HG03460 (cell line): ENCODE data around the gene ALKBH4.
"Not testable (repeated sequence)": the region's sequence is repeated elsewhere in the genome, so short reads cannot be mapped to it uniquely, and the experiment has no call there.

ENCODE experiments used
- ATAC-seq: cut with Tn5 transposase; IDR thresholded peaks from one replicate; pipeline ENCODE4 v1.9.1; 2021; ENCODE audit not compliant: unreplicated experiment

ALKBH4 gene

DNA sequence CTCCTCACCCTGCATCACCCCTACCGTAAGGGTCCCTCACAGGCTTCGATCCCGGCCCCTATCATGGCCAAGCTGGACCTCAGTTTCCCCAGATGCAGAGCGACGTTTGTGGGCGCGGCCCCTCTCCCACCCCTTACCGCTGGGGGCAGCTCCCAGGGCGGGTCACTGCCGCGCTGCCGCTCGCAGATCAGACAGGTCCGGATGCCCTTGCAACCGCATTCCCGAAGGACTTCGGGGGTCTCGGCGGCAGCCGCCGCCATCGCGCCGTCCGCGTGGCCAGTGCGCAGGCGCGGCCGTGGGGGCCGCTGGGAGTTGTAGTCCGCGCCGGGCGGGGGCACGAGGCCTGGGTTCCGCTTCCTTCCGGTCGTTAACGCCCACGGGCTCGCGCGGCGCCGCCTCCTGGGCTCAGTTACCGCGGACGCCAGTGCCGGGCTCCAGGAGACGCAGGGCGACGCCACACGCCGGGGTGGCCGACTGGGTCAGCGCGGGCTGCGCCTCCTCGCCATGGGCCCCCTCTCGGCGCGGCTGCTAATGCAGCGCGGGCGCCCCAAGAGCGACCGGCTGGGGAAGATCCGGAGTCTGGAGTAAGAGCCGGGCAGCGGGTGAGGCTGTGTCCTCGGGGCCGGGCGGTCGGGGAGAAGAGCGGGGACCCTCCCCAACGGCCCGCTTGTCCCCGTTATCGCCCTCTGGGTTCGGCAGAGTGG is at the start of gene ALKBH4, which contains the start of gene LRWD1:
ALKBH4 (minus strand) TSS at position 287 of the 704 bp plus-strand sequence; CDS start at position 260, 27 bp downstream.
LRWD1 (plus strand) TSS at position 408 of the 704 bp plus-strand sequence; CDS start at position 505, 97 bp downstream.
- ATAC-seq: peak; percentile 88

- ATAC-seq: not testable (repeated sequence)
Measured at GRCh38 chr7:102512642-102513221, 48.1 kb upstream of the ALKBH4 start.

GRCh38 chr7:102511860-102512522 is 47.3 kb upstream of the ALKBH4 start:
- peak; percentile 37 for ATAC-seq

- ATAC-seq: not testable (repeated sequence)
Measured at GRCh38 chr7:102510575-102510974, 45.9 kb upstream of the ALKBH4 start.

- ATAC-seq: not testable (repeated sequence)
Measured at GRCh38 chr7:102507410-102508088, 42.9 kb upstream of the ALKBH4 start.

DNA sequence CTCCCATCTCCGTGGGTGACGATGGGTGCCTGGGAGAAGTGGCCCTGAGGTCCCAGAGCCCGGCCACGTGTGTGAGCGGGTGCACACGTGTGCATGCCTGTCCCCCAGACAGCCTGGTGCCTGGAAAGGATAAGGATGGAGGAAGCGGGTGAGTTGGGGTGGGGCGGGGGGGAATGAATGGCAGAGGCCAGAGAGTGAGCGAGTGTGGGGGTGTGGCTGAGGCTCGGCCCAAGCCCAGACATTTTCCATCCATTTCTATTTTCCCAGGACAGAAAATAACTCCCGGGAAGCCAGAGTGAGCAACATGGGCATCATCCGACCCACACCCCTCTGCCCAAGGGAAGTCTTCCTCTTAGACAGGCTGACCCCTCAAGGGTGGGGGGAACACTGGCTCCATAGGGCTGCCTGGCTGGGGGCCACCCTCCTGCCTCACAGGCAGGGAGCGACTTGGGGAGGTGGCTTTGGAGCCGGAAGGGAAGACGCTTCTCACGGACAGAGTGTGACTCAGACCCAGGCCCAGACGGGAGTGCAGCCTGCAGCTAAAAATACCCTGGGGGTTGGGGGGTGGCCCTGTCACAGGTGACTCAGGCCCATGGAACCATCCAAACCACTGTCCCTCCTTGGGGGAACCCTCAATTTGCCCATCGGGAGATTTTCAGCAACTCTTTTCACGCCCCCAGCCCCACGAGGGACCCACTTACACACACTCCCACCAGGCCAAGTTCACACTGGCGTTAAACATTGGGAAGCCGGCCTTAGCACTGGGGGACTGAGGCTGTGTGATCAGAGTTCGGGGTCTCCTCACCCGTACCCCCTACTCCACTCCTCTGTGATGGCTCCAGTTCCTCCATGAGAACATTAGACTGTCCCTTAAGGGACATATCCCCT is 40.9 kb upstream of the ALKBH4 start:
- ATAC-seq: not testable (repeated sequence)

DNA sequence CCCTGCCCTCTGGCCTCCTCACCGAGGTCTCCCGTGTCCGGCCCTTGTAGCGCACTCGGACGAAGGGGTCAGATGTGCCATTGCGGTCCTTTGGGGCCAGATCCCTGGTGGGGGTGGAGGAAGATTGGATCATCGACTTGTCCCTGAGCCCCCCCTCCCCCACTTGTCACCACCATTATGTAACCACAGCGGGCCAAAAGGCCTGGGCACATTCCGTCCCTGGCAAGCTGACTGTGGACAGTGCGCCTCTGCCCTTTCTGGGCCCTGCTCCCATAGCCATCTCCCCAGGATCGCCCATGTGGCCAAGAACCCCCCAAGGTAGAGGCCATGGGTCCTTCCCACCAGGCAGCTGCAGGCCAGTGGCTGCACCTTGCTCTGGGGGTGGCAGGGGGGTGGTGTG is 38.5 kb upstream of the ALKBH4 start:
- not testable (repeated sequence) for ATAC-seq

DNA sequence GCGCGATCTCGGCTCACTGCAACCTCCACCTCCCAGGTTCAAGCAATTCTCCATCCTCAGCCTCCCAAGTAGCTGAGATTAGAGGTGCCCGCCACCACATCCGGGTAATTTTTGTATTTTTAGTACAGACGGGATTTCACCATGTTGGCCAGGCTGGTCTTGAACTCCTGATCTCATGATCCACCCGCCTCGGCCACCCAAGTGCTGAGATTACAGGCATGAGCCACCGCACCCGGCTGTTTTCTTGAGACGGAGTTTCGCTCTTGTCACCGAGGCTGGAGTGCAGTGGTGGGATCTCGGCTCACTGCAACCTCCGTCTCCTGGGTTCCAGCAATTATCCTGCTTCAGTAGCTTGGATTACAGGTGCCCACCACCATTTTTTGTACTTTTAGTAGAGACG is 33.7 kb upstream of the ALKBH4 start:
- not testable (repeated sequence) for ATAC-seq

GRCh38 chr7:102497308-102497707 is 32.6 kb upstream of the ALKBH4 start:
- ATAC-seq: not testable (repeated sequence)

GRCh38 chr7:102496861-102497260 is 32.2 kb upstream of the ALKBH4 start:
- not testable (repeated sequence) for ATAC-seq

DNA sequence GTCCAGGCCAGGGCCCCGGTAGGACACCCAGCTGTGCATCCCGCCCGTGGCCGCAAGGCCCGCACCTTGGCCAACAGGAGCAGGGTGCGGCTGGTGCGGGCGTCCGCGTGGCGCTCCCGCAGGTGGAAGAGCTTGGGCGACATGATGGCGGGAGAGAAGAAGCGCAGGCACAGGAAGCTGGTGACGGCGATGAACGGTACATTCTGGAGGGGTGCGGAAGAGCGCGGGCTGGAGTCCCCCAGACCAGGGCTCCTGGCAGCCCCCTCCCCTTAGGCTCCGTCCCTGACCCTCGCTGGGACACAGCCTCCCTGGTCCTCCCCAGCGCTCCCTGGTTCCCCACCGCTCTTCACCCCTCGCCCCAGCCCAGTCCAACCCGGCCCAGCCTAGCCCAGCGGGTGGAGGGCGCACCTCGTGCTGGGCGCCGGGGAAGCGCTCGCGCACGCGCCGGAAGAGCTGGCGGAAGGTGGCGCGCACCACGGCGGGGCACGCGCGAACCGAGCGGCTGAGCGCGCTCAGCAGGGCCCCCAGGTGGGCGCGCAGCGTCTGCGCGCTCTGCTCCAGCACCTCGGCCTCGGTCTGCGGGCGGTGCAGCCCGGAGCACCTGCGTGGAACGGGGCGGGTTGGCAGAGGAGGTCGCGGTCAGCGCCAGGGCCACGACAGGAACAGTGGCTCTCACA is 29.9 kb upstream of the ALKBH4 start:
- ATAC-seq: peak; percentile 63

GRCh38 chr7:102494026-102494425 is 29.4 kb upstream of the ALKBH4 start:
- ATAC-seq: peak; percentile 17

GRCh38 chr7:102493220-102493935 is 28.7 kb upstream of the ALKBH4 start:
- peak; percentile 52 for ATAC-seq

- ATAC-seq: peak; percentile 28
Measured at GRCh38 chr7:102490529-102491075, 25.9 kb upstream of the ALKBH4 start.

DNA sequence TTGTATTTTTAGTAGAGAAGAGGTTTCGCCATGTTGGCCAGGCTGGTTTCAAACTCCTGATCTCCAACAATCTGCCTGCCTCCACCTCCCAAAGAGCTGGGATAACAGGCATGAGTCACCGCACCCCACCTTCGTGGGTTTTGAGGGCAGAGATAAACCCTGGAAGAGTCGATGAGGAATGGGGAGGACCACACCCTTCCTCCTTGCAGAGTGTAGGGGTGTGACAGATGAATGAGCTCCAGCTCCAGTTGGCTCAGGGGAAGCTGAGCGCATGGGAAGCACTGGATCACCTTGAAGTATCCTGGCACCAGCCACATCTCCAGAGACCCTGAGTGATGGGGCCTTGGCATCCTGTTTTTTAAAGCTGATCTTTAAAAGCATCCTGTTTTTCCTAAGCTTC is 19.7 kb upstream of the ALKBH4 start:
- ATAC-seq: not testable (repeated sequence)

GRCh38 chr7:102481962-102482361 is 17.3 kb upstream of the ALKBH4 start:
- not testable (repeated sequence) for ATAC-seq

DNA sequence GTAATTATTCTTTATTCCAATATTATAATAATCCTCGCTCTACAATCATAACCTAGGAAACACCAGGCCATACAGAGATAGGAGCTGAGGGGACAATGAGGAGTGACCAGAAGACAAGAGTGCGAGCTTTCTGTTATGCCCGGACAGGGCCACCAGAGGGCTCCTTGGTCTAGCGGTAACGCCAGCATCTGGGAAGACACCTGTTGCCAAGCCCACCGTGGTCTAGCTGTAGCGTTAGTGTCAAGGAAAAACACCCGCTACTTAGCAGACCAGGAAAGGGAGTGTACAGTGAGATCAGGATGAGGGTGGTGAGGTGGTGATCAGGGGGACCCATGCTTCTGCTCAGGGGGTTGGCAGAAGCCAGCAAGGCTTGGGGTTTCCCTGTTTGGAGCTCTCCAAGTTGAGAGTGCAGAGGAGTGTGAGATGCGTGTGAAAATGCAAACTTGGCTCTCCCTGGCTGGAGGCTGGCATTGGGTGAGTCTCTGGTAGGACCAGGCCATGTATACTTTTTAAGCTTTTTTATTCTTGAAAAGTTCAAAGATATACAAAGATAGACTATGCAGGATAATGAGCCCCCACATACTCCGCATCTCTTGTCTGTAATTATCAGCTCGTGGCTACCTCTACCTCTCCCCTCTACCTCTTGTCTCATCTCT is 15.4 kb upstream of the ALKBH4 start:
- not testable (repeated sequence) for ATAC-seq

GRCh38 chr7:102479209-102479584 is 14.5 kb upstream of the ALKBH4 start:
- ATAC-seq: peak; percentile 19
